Endometrium (tissue), 2 donors: ENCODE measurements around the gene ZCCHC4.

Experiments used
- FAIRE-seq: peaks from 2 replicates; lab custom pipeline; 2012; peaks lifted over from hg19 to GRCh38; lab: Jason Lieb, UNC
- donor health status: control.
- donor health status: control.

Gene ZCCHC4

GRCh38 chr4:25312496-25313200, at the start of gene ZCCHC4:
TSS of gene ZCCHC4 (plus strand) at chr4:25312774. CDS start at chr4:25312810, 36 bp downstream.
- FAIRE-seq = no peak

- FAIRE-seq = no peak
These were observed 40.7 kb upstream of the ZCCHC4 start for GRCh38 chr4:25271866-25272265.

- FAIRE-seq = no peak
These were observed 32.4 kb upstream of the ZCCHC4 start for GRCh38 chr4:25280210-25280609.

- FAIRE-seq = no peak
These were observed 28.6 kb upstream of the ZCCHC4 start for GRCh38 chr4:25283948-25284347.

- FAIRE-seq = no peak
These were observed 28.1 kb upstream of the ZCCHC4 start for GRCh38 chr4:25284466-25284865.

GRCh38 chr4:25290490-25291067, 22.0 kb upstream of the ZCCHC4 start:
- no peak for FAIRE-seq

GRCh38 chr4:25291158-25291733, 21.3 kb upstream of the ZCCHC4 start:
- no peak for FAIRE-seq

- no peak for FAIRE-seq
These were observed 14.9 kb upstream of the ZCCHC4 start for GRCh38 chr4:25297528-25298242.

- FAIRE-seq = no peak
These were observed 12.9 kb upstream of the ZCCHC4 start for GRCh38 chr4:25299476-25300203.

GRCh38 chr4:25301471-25301870, 11.1 kb upstream of the ZCCHC4 start:
- FAIRE-seq = no peak

GRCh38 chr4:25302626-25303025, 9.9 kb upstream of the ZCCHC4 start:
- FAIRE-seq = no peak

GRCh38 chr4:25303578-25303977, 9.0 kb upstream of the ZCCHC4 start:
- no peak for FAIRE-seq

- FAIRE-seq = no peak
These were observed 6.0 kb upstream of the ZCCHC4 start for GRCh38 chr4:25306518-25307057.

- no peak for FAIRE-seq
These were observed 5.0 kb upstream of the ZCCHC4 start for GRCh38 chr4:25307596-25307995.

- no peak for FAIRE-seq
These were observed 4.3 kb upstream of the ZCCHC4 start for GRCh38 chr4:25308306-25308705.

GRCh38 chr4:25308761-25309160, 3.8 kb upstream of the ZCCHC4 start:
- FAIRE-seq = no peak

- FAIRE-seq = no peak
These were observed 2.3 kb upstream of the ZCCHC4 start for GRCh38 chr4:25310066-25310802.

GRCh38 chr4:25310803-25311166, 1.8 kb upstream of the ZCCHC4 start:
- no peak for FAIRE-seq

- no peak for FAIRE-seq
These were observed 774 bp downstream of the ZCCHC4 start for GRCh38 chr4:25313201-25313895.

GRCh38 chr4:25320336-25320735, 7.8 kb downstream of the ZCCHC4 start:
- FAIRE-seq = no peak

GRCh38 chr4:25320773-25321172, 8.2 kb downstream of the ZCCHC4 start:
- no peak for FAIRE-seq
